ENCODE results near the gene AIG1. TPM values are rescaled to one million over a fixed set of nuclear protein-coding genes. Genes with fewer than 3 reads are reported as not detected.

Gene AIG1
- total RNA-seq, 2 experiments from 2014 or later: 7.4 to 8.4 TPM

DNA sequence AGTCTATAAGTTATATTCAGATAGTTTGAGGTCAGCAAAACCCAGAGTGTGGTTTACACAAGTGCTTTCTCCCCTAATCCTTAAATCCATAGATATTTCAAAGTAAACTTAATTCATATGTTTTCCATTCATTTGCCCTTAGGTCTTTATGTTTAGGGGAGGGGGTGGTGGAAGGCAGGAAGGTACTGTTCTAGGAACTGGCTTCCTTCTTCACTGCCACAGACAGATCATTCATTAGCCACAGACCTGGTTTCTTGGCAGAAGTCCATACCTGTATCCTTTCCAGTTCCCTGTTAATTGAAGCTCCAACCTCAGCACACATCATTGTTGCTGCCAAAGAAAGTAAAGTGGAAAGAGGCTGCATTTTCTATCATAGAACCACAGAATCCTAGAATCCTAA is 123.0 kb downstream of the AIG1 start:
- H3K27me3 ChIP-seq (ENCODE audit: control insufficient read depth in 1 of 2, insufficient read depth in 2 of 2, low read length in 2 of 2): no peaks in the 10 kb centered on the region
- Mint-ChIP-seq H3K9me3 (no peaks in the 10 kb centered on the region), H3K36me3 (ENCODE audit: low read depth) (peaks cover 55% of the 10 kb centered on the region), H3K4me1 (ENCODE audit: low read depth) (no peaks in the 10 kb centered on the region), H3K27ac (no peak overlapping the region), H3K4me3 (no peak overlapping the region), H3K27me3 (no peaks in the 10 kb centered on the region)
- H3K36me3 ChIP-seq (ENCODE audit: insufficient read depth, low read length): no peaks in the 10 kb centered on the region
- TF ChIP-seq, protein P1, sequence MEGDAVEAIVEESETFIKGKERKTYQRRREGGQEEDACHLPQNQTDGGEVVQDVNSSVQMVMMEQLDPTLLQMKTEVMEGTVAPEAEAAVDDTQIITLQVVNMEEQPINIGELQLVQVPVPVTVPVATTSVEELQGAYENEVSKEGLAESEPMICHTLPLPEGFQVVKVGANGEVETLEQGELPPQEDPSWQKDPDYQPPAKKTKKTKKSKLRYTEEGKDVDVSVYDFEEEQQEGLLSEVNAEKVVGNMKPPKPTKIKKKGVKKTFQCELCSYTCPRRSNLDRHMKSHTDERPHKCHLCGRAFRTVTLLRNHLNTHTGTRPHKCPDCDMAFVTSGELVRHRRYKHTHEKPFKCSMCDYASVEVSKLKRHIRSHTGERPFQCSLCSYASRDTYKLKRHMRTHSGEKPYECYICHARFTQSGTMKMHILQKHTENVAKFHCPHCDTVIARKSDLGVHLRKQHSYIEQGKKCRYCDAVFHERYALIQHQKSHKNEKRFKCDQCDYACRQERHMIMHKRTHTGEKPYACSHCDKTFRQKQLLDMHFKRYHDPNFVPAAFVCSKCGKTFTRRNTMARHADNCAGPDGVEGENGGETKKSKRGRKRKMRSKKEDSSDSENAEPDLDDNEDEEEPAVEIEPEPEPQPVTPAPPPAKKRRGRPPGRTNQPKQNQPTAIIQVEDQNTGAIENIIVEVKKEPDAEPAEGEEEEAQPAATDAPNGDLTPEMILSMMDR (IDR thresholded peaks at IDR 0.05): no peak
- intact Hi-C loops (cut with DNase I, micrococcal nuclease): no loop called here
- ChIA-PET CTCF (no interaction called here), POLR2A (no interaction called here)
- DNase-seq (no peak), ATAC-seq (ENCODE audit: poor library complexity) (no peak)
- no peak overlapping the region for H3K27ac ChIP-seq (ENCODE audit: low read depth in 1 of 2, low read length in 2 of 2)
- H3K4me1 ChIP-seq (ENCODE audit: insufficient read depth, low read length): no peaks in the 10 kb centered on the region
- no peaks in the 10 kb centered on the region for H3K9me3 ChIP-seq (ENCODE audit: control insufficient read depth in 1 of 2, insufficient read depth in 1 of 2, low read length in 2 of 2)
- no peak overlapping the region for H3K4me3 ChIP-seq (ENCODE audit: low read length)

DNA sequence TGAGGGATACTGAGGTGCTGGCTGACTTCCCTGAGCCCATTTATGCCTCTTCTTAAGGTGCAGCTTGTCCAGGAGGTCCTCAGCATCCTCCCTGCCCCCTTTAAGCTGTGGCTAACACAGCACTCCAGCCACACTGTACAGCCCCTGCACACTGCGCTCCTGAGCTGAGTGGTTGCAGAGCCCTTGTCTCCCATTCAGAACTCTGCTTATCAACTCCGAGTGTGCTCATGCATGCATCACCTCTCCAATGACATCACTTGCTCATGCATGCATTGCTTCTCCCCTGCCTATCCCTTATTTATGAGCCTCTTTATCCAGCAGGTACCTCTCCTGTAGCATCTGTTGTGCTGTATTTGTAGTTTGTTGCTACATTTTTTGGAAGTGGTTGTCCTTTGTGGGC is 124.6 kb downstream of the AIG1 start:
- CTCF ChIA-PET: no interaction called here
- no peaks in the 10 kb centered on the region for H3K4me1 Mint-ChIP-seq (ENCODE audit: low read depth)
- H3K4me3 Mint-ChIP-seq: no peak overlapping the region
- TF ChIP-seq, protein P1 (IDR thresholded peaks at IDR 0.05): no peak
- H3K36me3 Mint-ChIP-seq (ENCODE audit: low read depth): peaks cover 47% of the 10 kb centered on the region
- POLR2A ChIA-PET: no interaction called here
- intact Hi-C loops (cut with DNase I, micrococcal nuclease): no loop called here
- Histone ChIP-seq H3K36me3 (ENCODE audit: insufficient read depth, low read length) (no peaks in the 10 kb centered on the region), H3K27ac (ENCODE audit: low read depth in 1 of 2, low read length in 2 of 2) (no peak overlapping the region), H3K4me3 (ENCODE audit: low read length) (no peak overlapping the region), H3K9me3 (ENCODE audit: control insufficient read depth in 1 of 2, insufficient read depth in 1 of 2, low read length in 2 of 2) (no peaks in the 10 kb centered on the region), H3K4me1 (ENCODE audit: insufficient read depth, low read length) (no peaks in the 10 kb centered on the region), H3K27me3 (ENCODE audit: control insufficient read depth in 1 of 2, insufficient read depth in 2 of 2, low read length in 2 of 2) (no peaks in the 10 kb centered on the region)
- DNase-seq (no peak), ATAC-seq (ENCODE audit: poor library complexity) (no peak)
- no peaks in the 10 kb centered on the region for H3K9me3 Mint-ChIP-seq
- H3K27ac Mint-ChIP-seq: no peak overlapping the region
- no peaks in the 10 kb centered on the region for H3K27me3 Mint-ChIP-seq

DNA sequence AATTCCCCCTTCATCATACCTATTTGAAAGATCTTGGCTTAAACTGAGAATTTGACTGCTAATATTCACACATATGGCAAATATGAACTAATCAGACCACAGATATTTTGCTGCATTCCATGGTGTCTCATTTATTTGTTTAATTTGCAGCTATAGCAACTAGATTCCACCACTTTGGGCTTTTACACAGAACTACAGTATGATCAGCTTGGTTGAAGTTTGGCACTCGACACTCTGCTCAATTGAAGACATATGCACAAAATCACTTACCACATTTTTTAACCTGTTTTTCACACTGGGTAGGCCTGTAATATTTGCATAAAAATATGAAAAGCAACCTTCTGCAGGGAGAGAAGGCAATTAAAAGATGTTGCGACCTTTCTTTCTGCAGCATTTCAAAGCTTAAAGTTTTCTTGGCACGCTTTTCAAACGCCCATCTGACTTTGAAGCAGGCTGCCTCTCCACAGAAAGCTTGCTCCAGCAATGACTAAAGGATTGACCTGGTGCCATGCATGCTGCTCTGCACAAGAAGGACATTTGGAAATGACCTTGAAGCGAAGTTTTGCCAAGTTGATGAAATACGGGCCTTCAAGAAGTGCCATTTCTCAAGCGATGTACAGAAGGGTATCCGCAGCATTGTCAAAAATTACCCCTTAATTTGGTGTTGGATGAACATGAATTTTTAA is 126.7 kb downstream of the AIG1 start:
- Histone ChIP-seq H3K27me3 (ENCODE audit: control insufficient read depth in 1 of 2, insufficient read depth in 2 of 2, low read length in 2 of 2) (no peaks in the 10 kb centered on the region), H3K9me3 (ENCODE audit: control insufficient read depth in 1 of 2, insufficient read depth in 1 of 2, low read length in 2 of 2) (no peaks in the 10 kb centered on the region), H3K4me3 (ENCODE audit: low read length) (no peak overlapping the region), H3K4me1 (ENCODE audit: insufficient read depth, low read length) (no peaks in the 10 kb centered on the region), H3K27ac (ENCODE audit: low read depth in 1 of 2, low read length in 2 of 2) (no peak overlapping the region), H3K36me3 (ENCODE audit: insufficient read depth, low read length) (no peaks in the 10 kb centered on the region)
- Mint-ChIP-seq H3K4me1 (ENCODE audit: low read depth) (no peaks in the 10 kb centered on the region), H3K4me3 (no peak overlapping the region), H3K27me3 (no peaks in the 10 kb centered on the region), H3K36me3 (ENCODE audit: low read depth) (peaks cover 42% of the 10 kb centered on the region), H3K9me3 (no peaks in the 10 kb centered on the region), H3K27ac (no peak overlapping the region)
- TF ChIP-seq, protein P1 (IDR thresholded peaks at IDR 0.05): no peak
- no peak for DNase-seq
- ChIA-PET CTCF (no interaction called here), POLR2A (interaction anchor here (0.6 kb wide), 2 partner anchors 78 to 304 kb away, joined by 3 read pairs; no protein-coding TSS in a partner anchor)
- intact Hi-C loops (cut with DNase I, micrococcal nuclease): no loop called here
- ATAC-seq (ENCODE audit: poor library complexity): no peak
